ENCODE results near the gene IFIT5.

GRCh38 chr10:89393898-89394297 lies 20.5 kb upstream of the IFIT5 start:
- TF ChIP-seq CTCF (IDR thresholded peaks at IDR 0.05), result no peak
- no peak for TF ChIP-seq POLR2A (IDR thresholded peaks at IDR 0.05)

Data from vagina (tissue), 2 donors.